ENCODE measurements around the gene OR10AD1. TPM values are rescaled to one million over a fixed set of nuclear protein-coding genes. Genes with fewer than 3 reads are reported as not detected.

OR10AD1 gene
- total and polyA plus RNA-seq, 9 of the 15 experiments (the other 6 are each of a cell fraction or from before 2014, with no cell fraction given): not detected

- TF ChIP-seq ZBTB11 (CRISPR knock-in tag; IDR thresholded peaks at IDR 0.05) (no peak), E2F4 (CRISPR knock-in tag; IDR thresholded peaks at IDR 0.05; ENCODE audit: low read depth) (no peak), POLR2H (tag; IDR thresholded peaks at IDR 0.05; ENCODE audit: low read depth) (peak; percentile 96), TCF15 (CRISPR knock-in tag; IDR thresholded peaks at IDR 0.05) (no peak), NCOA6 (IDR thresholded peaks at IDR 0.05) (no peak), ZNF12 (CRISPR knock-in tag; IDR thresholded peaks at IDR 0.05) (0 out of 2 replicates have a peak, but pooled peaks have one; percentile 27), SPI1 (IDR thresholded peaks at IDR 0.05; ENCODE audit: borderline replicate concordance, low read depth, low read length) (no peak), CREB5 (CRISPR knock-in tag; IDR thresholded peaks at IDR 0.05) (no peak), EHMT2 (IDR thresholded peaks at IDR 0.05) (no peak), RBBP5 (IDR thresholded peaks at IDR 0.05; ENCODE audit: borderline replicate concordance, insufficient read depth, low read length, poor library complexity, severe bottlenecking) (peak; percentile 70), PHTF2 (CRISPR knock-in tag; IDR thresholded peaks at IDR 0.05) (no peak), NFE2 (IDR thresholded peaks at IDR 0.05; ENCODE audit: low read depth) (no peak), ZNF280A (IDR thresholded peaks at IDR 0.05; ENCODE audit: low read depth, partially characterized antibody) (no peak), ZNF124 (CRISPR knock-in tag; IDR thresholded peaks at IDR 0.05) (no peak), YBX1 (IDR thresholded peaks at IDR 0.05) (no peak), BCL6 (CRISPR knock-in tag; IDR thresholded peaks at IDR 0.05) (no peak), SMAD3 (CRISPR knock-in tag; conservative IDR thresholded peaks at IDR 0.05) (no peak), MIER1 (IDR thresholded peaks at IDR 0.05; ENCODE audit: low read depth) (no peak), SAFB (IDR thresholded peaks at IDR 0.05; ENCODE audit: borderline replicate concordance, low read depth, low read length) (no peak), ZNF212 (CRISPR knock-in tag; IDR thresholded peaks at IDR 0.05) (no peak), ZNF707 (CRISPR knock-in tag; conservative IDR thresholded peaks at IDR 0.05) (no peak)
Measured at GRCh38 chr12:48197971-48198671, 5.0 kb downstream of the OR10AD1 start (continued).

Data from K562 (cell line).